BLaER1 (cell line): Measurements from ENCODE around the gene RASAL2.

Source experiments
- H3K27ac ChIP-seq: shearing (Covaris generic); formaldehyde crosslinking; 2 replicates; pipeline ENCODE4 v1.8.1; 2022
- H3K27me3 ChIP-seq: shearing (Covaris generic); formaldehyde crosslinking; 2 replicates; pipeline ENCODE4 v1.8.1; 2022
- H3K36me3 ChIP-seq: shearing (Covaris generic); formaldehyde crosslinking; 2 replicates; pipeline ENCODE4 v1.8.1; 2022
- H3K4me1 ChIP-seq: shearing (Covaris generic); formaldehyde crosslinking; 2 replicates; pipeline ENCODE4 v1.8.1; 2022
- H3K4me2 ChIP-seq: shearing (Covaris generic); formaldehyde crosslinking; 2 replicates; pipeline ENCODE4 v1.8.1; 2022
- H3K4me3 ChIP-seq: shearing (Covaris generic); formaldehyde crosslinking; 2 replicates; pipeline ENCODE4 v1.8.1; 2022
- H3K9ac ChIP-seq: shearing (Covaris generic); formaldehyde crosslinking; 2 replicates; pipeline ENCODE4 v1.8.1; 2022
- H3K9me3 ChIP-seq: shearing (Covaris generic); formaldehyde crosslinking; 2 replicates; pipeline ENCODE4 v1.8.1; 2022
- H4K20me1 ChIP-seq: shearing (Covaris generic); formaldehyde crosslinking; 2 replicates; pipeline ENCODE4 v1.8.1; 2022
- Cebpa-rat ChIP-seq: shearing (Covaris generic); IDR thresholded peaks from 2 replicates; pipeline ENCODE4 v1.8.1; 2022

Gene RASAL2

GRCh38 chr1:178093951-178094738 lies at the start of gene RASAL2:
Gene RASAL2 (plus strand): TSS chr1:178094104. CDS start chr1:178094493, 389 bp downstream.
- Histone ChIP-seq H3K9me3 (no peaks in the 10 kb centered on the region), H3K27ac (no peak within 1 kb of the TSS; the same call in 1 of the 2 replicates)

GRCh38 chr1:178046591-178047270 lies 47.2 kb upstream of the RASAL2 start:
- Histone ChIP-seq H3K9ac (no peak overlapping the region), H3K4me3 (no peak overlapping the region), H3K9me3 (peaks cover 24% of the 10 kb centered on the region; the same call in 1 of the 2 replicates), H3K27me3 (no peaks in the 10 kb centered on the region), H4K20me1 (no peaks in the 10 kb centered on the region), H3K4me1 (no peaks in the 10 kb centered on the region), H3K27ac (no peak overlapping the region), H3K36me3 (no peaks in the 10 kb centered on the region), H3K4me2 (no peak overlapping the region)
- TF ChIP-seq Cebpa-rat: no peak

More at GRCh38 chr1:178093951-178094738, at the start of gene RASAL2:
- Histone ChIP-seq H3K4me3 (peak within 1 kb of the TSS; percentile 94), H3K9ac (peak within 1 kb of the TSS; percentile 75), H3K27me3 (peaks cover 23% of the 10 kb centered on the region), H3K4me1 (peaks cover 17% of the 10 kb centered on the region), H3K36me3 (no peaks in the 10 kb centered on the region), H4K20me1 (no peaks in the 10 kb centered on the region), H3K4me2 (peak within 1 kb of the TSS; percentile 90)
- no peak for TF ChIP-seq Cebpa-rat

GRCh38 chr1:178047403-178048093 lies 46.4 kb upstream of the RASAL2 start:
- no peaks in the 10 kb centered on the region for H4K20me1 ChIP-seq
- H3K4me3 ChIP-seq: no peak overlapping the region
- TF ChIP-seq Cebpa-rat: no peak
- H3K4me2 ChIP-seq: no peak overlapping the region
- no peak overlapping the region for H3K9ac ChIP-seq
- no peaks in the 10 kb centered on the region for H3K36me3 ChIP-seq
- H3K9me3 ChIP-seq: peaks cover 18% of the 10 kb centered on the region; the same call in 1 of the 2 replicates
- H3K4me1 ChIP-seq: peaks cover 6% of the 10 kb centered on the region
- H3K27ac ChIP-seq: no peak overlapping the region
- H3K27me3 ChIP-seq: no peaks in the 10 kb centered on the region

- H3K4me3 ChIP-seq: no peak overlapping the region
- TF ChIP-seq Cebpa-rat: no peak
- no peaks in the 10 kb centered on the region for H3K36me3 ChIP-seq
- no peak overlapping the region for H3K27ac ChIP-seq
- peaks cover 14% of the 10 kb centered on the region for H3K4me1 ChIP-seq
- H3K4me2 ChIP-seq: no peak overlapping the region
- no peaks in the 10 kb centered on the region for H3K27me3 ChIP-seq
- peaks cover 15% of the 10 kb centered on the region; the same call in 1 of the 2 replicates for H3K9me3 ChIP-seq
- no peak overlapping the region for H3K9ac ChIP-seq
- H4K20me1 ChIP-seq: no peaks in the 10 kb centered on the region
These were observed 45.5 kb upstream of the RASAL2 start for GRCh38 chr1:178048426-178048825.

- no peak overlapping the region for H3K4me3 ChIP-seq
- no peak overlapping the region for H3K9ac ChIP-seq
- TF ChIP-seq Cebpa-rat: no peak
- H3K4me1 ChIP-seq: peaks cover 16% of the 10 kb centered on the region
- peaks cover 10% of the 10 kb centered on the region; the same call in 1 of the 2 replicates for H3K9me3 ChIP-seq
- H4K20me1 ChIP-seq: no peaks in the 10 kb centered on the region
- H3K36me3 ChIP-seq: no peaks in the 10 kb centered on the region
- H3K27me3 ChIP-seq: no peaks in the 10 kb centered on the region
- no peak overlapping the region for H3K27ac ChIP-seq
- H3K4me2 ChIP-seq: no peak overlapping the region
These were observed 45.0 kb upstream of the RASAL2 start for GRCh38 chr1:178048883-178049282.

GRCh38 chr1:178050084-178050483 lies 43.8 kb upstream of the RASAL2 start:
- no peak overlapping the region for H3K9ac ChIP-seq
- H3K27me3 ChIP-seq: no peaks in the 10 kb centered on the region
- no peak overlapping the region for H3K4me2 ChIP-seq
- H3K4me1 ChIP-seq: peaks cover 20% of the 10 kb centered on the region
- no peak for TF ChIP-seq Cebpa-rat
- no peak overlapping the region for H3K27ac ChIP-seq
- no peaks in the 10 kb centered on the region for H3K36me3 ChIP-seq
- no peaks in the 10 kb centered on the region for H3K9me3 ChIP-seq
- H3K4me3 ChIP-seq: no peak overlapping the region
- no peaks in the 10 kb centered on the region for H4K20me1 ChIP-seq

GRCh38 chr1:178051071-178051470 lies 42.8 kb upstream of the RASAL2 start:
- Histone ChIP-seq H4K20me1 (no peaks in the 10 kb centered on the region), H3K27ac (no peak overlapping the region), H3K9ac (no peak overlapping the region), H3K4me2 (no peak overlapping the region), H3K4me1 (peaks cover 30% of the 10 kb centered on the region), H3K9me3 (no peaks in the 10 kb centered on the region), H3K27me3 (no peaks in the 10 kb centered on the region), H3K4me3 (no peak overlapping the region), H3K36me3 (no peaks in the 10 kb centered on the region)
- no peak for TF ChIP-seq Cebpa-rat

- Histone ChIP-seq H3K27ac (no peak overlapping the region), H3K27me3 (no peaks in the 10 kb centered on the region), H3K4me3 (no peak overlapping the region), H4K20me1 (no peaks in the 10 kb centered on the region), H3K9me3 (no peaks in the 10 kb centered on the region), H3K9ac (no peak overlapping the region), H3K4me2 (peak overlapping the region; percentile 31; the same call in 1 of the 2 replicates), H3K4me1 (peaks cover 47% of the 10 kb centered on the region), H3K36me3 (no peaks in the 10 kb centered on the region)
- no peak for TF ChIP-seq Cebpa-rat
These were observed 41.0 kb upstream of the RASAL2 start for GRCh38 chr1:178052650-178053461.

- H3K4me3 ChIP-seq: no peak overlapping the region
- H3K9ac ChIP-seq: no peak overlapping the region
- no peaks in the 10 kb centered on the region for H3K36me3 ChIP-seq
- no peaks in the 10 kb centered on the region for H3K9me3 ChIP-seq
- peak overlapping the region; percentile 45 for H3K4me2 ChIP-seq
- TF ChIP-seq Cebpa-rat: no peak
- no peaks in the 10 kb centered on the region for H3K27me3 ChIP-seq
- H4K20me1 ChIP-seq: no peaks in the 10 kb centered on the region
- H3K4me1 ChIP-seq: peaks cover 56% of the 10 kb centered on the region
- H3K27ac ChIP-seq: no peak overlapping the region
These were observed 38.8 kb upstream of the RASAL2 start for GRCh38 chr1:178055093-178055492.
